GM21526 (cell line): ENCODE measurements around the gene ERMN.
A peak's percentile ranks its signal among the peaks of the same experiment; 100 is the strongest.
"Not testable (repeated sequence)": the region's sequence is repeated elsewhere in the genome, so short reads cannot be mapped to it uniquely, and the experiment has no call there.

Source experiments
- ATAC-seq: cut with Tn5 transposase; IDR thresholded peaks from one replicate; pipeline ENCODE4 v1.9.1; 2021; ENCODE audit warnings: moderate library complexity; ENCODE audit not compliant: unreplicated experiment, low FRiP score

ERMN gene, protein sequence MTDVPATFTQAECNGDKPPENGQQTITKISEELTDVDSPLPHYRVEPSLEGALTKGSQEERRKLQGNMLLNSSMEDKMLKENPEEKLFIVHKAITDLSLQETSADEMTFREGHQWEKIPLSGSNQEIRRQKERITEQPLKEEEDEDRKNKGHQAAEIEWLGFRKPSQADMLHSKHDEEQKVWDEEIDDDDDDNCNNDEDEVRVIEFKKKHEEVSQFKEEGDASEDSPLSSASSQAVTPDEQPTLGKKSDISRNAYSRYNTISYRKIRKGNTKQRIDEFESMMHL

GRCh38 chr2:157325786-157326185 is at the start of gene ERMN:
ERMN (minus strand) TSS chr2:157325824; CDS start chr2:157325642, 182 bp downstream.
- no peak for ATAC-seq

DNA sequence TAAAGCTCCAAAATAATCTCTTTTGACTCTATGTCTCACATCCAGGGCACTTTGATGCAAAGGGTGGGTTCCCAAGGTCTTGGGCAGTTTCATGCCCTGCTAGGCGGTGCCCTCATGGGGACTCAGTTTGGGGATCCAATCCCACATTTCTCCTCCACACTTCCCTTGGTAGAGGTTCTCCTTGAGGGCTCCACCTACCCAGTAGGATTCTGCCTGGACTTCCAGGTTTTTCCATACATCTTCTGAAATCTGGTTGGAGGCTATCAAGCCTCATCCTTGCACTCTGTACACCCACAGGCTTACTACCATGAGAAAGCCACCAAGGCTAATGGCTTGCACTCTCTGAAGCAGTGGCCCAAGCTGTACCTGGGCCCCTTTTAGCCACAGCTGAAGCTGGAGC is 49.8 kb upstream of the ERMN start:
- ATAC-seq: no peak

GRCh38 chr2:157368508-157368907 is 42.9 kb upstream of the ERMN start:
- not testable (repeated sequence) for ATAC-seq

- no peak for ATAC-seq
Observed at GRCh38 chr2:157367704-157368103, 42.1 kb upstream of the ERMN start.

GRCh38 chr2:157364257-157364974 is 38.8 kb upstream of the ERMN start:
- peak; percentile 92 for ATAC-seq

DNA sequence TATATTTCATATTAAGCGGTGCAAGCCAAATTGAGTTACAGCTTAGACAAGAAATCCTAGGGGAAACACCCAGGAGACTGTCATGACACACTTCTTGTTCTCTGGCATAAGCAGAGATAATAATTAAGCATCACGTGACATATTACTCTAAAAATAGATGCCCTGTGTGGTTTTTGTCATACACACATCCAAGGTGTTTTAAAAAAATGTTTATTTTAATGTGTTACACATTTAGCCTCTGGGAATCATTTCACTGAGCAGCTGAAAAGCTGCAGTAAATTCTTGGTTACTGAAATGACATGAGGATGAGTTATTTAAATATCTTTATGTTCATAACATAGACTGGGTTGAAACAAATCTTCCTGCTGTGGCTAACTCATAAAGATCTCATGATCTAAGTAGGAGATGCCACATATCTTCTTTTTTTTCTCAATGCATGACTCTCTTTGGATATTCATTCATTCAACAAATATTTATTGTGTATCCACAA is 38.0 kb upstream of the ERMN start:
- ATAC-seq: peak; percentile 30

GRCh38 chr2:157362627-157363026 is 37.0 kb upstream of the ERMN start:
- no peak for ATAC-seq

DNA sequence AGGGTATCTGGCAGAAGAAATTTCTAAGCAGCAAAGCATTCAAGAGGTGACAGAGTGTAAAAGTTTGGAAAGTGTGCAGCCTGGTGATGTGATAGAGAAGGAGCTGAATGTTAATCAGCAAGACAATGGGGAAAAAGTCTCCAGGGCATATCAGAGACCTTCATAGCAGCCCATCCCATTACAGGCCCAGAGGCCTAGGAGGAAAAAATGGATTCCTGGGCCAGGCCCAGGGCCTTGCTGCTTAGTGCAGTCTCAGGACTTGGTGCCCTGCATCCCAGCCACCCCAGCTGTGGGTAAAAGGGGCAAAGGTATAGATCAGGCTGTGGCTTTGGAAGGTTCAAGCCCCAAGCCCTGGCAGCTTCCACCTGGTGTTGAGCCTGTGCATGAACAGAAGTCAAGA is 35.9 kb upstream of the ERMN start:
- no peak for ATAC-seq

- no peak for ATAC-seq
Observed at GRCh38 chr2:157359628-157360027, 34.0 kb upstream of the ERMN start.

- no peak for ATAC-seq
Observed at GRCh38 chr2:157355618-157356017, 30.0 kb upstream of the ERMN start.

DNA sequence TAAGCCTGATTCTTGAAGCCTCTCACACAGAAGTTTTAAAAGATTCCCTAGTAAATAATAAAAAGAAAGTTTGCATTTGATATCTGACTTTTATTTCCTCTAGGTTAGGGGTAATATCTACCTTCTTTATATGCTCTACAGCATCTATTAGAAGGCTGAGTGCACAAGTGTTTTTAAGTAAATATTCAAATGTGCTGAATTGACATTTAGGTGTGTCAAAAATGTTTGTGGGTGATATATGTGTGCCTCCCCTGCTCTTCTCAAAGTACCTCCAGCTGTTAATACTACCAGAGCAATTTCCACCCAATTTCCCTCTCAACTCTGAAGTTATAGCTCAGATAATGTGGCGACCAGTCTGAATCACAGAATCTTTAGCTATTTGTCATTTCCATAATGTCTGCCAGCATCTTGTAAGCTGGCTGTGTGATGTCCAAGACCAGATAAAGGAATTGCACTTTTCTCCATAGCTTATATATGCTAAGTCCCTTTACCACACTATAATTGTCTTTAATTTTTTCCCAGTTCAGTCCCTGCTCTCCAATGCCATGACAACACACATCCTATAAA is 24.4 kb upstream of the ERMN start:
- ATAC-seq: no peak

- ATAC-seq: no peak
Observed at GRCh38 chr2:157348291-157348921, 22.8 kb upstream of the ERMN start.

- no peak for ATAC-seq
Observed at GRCh38 chr2:157345647-157346389, 20.2 kb upstream of the ERMN start.

GRCh38 chr2:157341381-157341780 is 15.8 kb upstream of the ERMN start:
- ATAC-seq: not testable (repeated sequence)

GRCh38 chr2:157339965-157340655 is 14.5 kb upstream of the ERMN start:
- ATAC-seq: no peak

DNA sequence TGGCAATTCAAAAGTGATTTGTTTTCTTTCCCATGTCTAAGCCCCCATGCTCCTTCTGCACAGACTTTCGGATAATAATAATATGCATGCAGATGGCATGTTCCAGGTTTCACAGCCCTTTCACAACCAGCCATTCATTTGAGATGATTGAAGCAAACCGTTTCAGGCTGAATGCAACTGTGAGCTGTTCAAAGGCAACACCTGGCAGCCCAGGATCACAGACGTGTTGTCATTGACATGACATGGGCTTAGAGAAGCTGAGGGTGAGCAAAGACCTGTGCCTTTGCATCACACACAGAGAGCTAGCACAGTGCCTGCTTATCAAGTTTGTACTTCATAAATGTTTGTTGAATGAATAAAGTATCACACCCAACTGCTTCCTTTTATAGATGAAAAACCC is 12.4 kb upstream of the ERMN start:
- no peak for ATAC-seq

- ATAC-seq: peak; percentile 87
Observed at GRCh38 chr2:157336137-157337010, 10.8 kb upstream of the ERMN start.

GRCh38 chr2:157334797-157335196 is 9.2 kb upstream of the ERMN start:
- ATAC-seq: no peak

GRCh38 chr2:157334335-157334734 is 8.7 kb upstream of the ERMN start:
- ATAC-seq: no peak
